GM21786 (cell line): ENCODE results near the gene APBB2.

ENCODE experiments used
- ATAC-seq: cut with Tn5 transposase; IDR thresholded peaks from one replicate; pipeline ENCODE4 v1.9.1; 2021; ENCODE audit not compliant: unreplicated experiment

The APBB2 gene

DNA sequence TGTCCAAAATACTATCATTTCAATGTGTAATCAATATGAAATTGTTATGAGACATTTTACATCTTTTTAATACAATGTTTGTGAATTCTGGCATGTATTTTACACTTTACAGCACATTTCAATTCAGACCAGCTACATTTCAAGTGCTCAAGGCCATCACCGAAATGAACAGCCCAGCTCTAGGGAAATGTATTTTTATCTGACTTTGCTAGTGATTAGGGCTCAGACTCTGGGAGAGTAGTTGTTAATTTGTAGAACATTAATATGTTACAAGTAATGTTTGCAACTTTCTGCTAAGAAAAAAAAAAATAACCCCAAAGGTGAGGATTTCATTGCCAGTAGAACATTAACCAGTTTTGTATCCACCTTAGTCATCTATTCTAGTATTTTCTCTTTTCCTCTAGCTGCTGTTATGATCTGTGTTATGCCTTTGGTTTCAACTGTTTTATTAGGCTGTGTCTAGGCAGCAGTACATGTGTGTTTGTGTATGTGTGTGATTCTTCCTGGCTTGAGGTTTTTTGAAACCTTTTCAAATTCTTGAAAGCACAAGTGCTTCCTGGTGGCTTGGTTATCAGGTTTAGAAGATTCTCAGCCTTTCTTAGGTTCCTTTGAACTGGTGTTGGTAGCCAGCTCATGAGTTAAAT is 338.7 kb downstream of the APBB2 start:
- no peak for ATAC-seq

DNA sequence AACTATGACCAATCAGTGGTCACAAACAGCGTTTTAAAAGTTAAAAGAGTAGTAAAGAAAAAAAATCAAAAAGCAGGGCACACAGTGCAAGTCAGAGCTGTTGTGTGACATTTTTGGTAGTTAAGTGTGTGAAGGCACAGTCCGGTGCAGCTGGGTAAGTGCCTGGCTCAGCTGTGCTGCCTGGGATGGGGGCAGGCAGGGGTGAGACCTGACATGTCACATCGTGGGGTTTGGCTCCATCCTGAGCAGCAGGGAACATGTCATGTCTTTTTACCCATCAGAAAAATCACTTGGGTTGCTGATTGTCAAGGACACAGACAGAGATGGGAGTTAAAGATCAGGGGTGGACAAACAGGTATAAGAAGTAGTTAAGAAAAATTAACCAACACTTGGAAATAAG is 339.4 kb downstream of the APBB2 start:
- no peak for ATAC-seq

DNA sequence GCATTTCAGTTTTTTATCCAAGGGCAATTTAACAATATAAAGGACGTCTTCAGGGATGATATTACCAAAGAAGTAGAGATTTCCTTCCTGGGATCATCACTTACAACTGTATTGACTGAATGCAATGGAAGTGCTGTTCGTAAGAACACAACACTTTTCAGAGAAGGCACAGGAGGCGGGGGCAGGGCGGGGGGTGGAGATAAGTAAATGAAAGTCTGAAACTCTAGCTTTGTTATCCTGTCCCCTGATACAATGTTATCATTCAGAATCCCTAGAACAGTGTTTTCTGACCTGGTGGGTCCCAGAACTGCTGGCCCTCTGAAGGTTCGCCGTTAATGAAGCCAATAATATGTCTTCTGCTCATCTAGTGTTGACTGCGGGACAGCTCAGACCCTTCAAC is 340.0 kb downstream of the APBB2 start:
- ATAC-seq = no peak

DNA sequence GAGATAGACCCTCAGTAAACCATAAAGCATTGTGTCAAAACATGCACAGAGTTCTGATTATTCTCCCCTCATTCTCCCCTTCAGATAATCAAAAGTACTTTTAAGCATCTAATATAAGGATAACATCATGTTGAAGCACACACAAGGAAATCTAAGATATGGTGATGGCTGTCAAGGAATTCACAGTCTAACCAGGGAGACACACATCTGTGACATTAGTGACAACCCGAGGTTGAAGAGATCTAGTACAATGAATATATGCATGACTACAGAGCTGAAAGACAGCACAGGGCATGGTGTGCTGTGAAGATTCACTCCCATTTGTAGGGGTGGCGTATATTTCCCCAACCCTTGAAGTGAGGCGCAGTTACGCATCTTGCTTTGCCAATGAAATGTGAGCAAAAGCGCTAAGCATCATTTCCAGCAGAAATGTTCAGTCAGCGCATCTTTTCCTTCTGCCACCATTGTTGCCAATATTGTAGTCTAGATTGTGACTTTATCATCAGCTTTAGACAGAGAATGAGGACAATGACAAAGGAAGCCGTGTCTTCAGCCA is 342.6 kb downstream of the APBB2 start:
- ATAC-seq = no peak

DNA sequence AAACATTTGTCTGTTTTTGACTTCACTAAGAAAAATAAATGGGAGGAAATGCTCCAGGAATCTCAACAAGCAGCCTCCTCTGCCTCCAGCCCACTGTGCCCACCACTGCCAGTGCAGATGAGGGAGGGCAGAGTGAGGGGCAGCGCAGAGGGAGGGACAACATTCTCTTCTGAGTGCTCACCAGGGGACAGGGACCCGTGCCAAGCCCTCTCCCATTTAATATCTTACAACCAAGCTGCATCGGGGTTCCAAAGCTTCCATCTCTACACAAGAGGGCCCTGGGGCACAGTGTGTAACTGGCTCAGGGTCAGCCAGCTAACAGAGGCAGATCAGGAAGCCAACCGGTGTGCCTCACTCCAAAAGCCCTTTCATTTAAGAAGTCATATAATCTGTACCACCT is 344.2 kb downstream of the APBB2 start:
- ATAC-seq = no peak

DNA sequence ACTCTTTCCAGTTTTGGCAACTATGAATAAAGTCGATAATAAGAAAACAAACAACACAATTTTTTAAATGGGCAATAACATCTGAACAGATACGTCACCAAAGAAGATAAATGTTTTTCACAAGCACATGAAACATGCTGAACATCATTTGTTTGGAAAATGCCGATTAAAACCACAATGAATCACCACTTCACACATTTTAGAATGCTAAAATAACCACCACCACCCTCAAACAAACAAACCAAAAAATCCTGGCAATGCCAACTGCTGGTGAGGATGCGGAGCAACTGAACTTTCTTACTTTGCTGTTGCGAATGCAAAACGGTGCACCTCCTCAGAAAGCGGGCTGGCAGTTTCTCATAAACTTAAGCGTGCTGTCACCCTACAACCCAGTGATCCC is 348.6 kb downstream of the APBB2 start:
- no peak for ATAC-seq

DNA sequence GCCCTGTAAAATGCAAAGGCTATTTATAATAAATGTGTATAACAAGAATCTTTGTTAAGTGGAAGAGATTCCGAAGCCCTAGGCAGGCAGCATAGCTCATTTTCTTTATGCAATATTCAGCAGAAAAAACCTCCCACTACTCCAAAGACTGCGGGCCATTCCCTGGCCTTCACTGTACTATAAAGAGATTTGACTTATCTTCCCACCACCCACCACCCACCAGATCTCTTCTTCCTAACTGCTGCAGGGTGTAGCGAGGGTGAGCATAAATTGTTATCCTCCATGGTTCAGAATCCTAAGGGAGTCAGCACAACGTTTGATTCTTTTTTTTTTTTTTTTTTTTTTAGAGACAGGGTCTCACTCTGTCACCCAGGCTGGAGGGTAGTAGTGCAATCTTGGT is 349.8 kb downstream of the APBB2 start:
- ATAC-seq = no peak

DNA sequence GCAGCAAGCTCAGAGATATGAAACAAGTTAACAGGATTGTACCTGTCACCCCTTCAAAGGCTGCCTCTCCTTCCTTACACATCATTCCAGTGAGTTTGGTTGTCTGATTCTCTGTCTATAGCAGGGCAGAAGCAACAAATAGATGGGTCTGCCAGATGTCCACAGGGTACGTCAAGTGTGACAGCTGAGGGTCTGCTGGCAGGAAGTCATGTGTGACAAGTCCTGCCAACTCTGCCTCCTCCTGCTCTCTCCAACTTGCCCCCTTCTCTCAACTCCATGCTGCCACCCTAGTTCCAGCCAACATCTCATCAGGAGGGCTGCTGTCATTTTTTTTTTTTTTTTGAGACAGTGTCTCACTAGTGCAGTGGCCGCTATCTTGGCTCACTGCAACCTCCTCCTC is 355.4 kb downstream of the APBB2 start:
- ATAC-seq = no peak

DNA sequence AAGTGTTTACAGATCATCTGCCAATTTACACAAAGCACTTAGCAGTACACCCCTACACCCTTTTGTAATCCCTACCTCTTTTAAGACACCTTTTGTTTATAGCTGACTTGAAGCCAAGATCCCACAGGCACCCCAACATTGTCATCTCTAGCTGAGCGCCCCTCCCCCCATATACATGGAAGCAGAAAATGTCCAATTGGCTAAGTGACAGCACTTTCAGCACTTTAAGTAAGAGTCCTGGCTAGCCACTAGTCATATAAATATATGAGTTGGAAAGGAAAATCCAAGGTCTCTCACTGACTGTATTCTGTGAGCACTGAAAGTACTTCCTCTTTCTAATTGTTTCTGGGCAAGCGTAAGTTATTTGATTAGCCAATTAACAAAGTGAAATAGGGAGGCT is 356.4 kb downstream of the APBB2 start:
- no peak for ATAC-seq

DNA sequence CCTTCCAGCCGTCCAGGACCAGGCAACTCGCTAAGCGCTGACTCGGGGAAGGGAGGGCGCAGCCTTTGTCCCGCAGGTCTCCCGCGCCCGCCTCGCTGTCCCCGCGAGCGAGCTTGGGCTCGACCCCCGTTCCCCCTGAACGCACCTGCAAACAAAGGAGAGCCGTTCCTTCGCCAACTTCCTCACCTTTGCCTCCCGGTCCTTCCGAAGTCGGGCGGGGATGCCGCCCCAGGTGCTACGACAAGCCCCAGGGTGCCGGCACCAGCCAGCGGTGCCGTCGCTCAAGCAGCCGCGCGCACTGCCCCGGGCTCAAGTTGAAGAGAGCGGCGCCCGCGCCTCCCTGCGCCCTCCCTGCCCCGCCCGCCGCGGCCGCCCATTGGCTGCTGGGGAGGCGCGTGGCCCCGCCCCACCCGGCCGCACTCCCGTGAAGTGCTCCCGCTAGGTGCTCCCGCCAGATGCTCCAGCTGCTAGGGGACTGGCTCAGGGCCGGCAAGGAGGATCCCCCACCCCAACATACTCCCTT is 357.4 kb downstream of the APBB2 start:
- ATAC-seq = peak; percentile 88

DNA sequence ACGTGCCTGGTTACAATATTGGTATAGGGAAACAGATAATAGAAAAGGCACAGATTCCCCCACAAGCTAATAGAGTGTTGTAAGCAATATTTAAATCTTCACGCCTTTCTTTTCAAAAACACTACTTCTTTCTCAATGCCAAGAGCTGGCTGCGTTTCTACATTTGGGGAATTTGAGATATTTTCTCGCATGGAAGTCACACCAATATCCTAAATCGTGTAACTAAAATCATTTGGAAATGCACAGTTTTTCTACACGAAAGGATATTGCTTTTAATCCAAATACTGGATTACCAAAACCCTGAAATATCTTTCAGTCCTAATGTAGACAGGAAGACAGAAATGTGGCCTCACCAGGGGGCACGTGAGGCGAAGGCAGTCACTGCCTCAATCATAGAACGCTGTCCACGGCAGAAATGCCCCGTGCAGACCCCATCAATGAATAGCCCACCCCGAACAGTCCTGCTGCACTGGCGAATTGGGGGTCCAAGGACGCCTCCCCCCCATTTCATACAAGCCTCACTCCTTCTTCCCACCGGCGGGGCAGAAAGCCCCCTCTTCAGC is 358.0 kb downstream of the APBB2 start:
- no peak for ATAC-seq

DNA sequence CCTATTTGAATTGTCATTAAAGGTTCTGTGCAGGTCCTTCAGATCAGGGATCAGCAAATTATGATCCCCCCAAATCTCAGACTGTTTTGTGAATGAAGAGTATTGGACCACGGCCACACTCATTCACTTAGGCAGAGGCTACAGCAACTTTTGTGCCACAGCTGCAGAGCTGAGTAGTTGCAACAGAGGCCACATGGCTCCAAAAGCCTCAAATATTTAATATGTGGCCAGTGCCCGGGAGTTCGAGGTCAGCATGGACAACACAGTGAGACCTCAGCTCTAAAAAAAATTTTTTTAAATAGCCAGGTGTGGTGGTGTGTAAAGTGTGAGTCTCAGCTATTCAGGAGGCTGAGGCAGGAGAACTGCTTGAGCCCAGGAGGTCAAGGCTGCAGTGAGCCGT is 363.8 kb downstream of the APBB2 start:
- ATAC-seq = no peak

DNA sequence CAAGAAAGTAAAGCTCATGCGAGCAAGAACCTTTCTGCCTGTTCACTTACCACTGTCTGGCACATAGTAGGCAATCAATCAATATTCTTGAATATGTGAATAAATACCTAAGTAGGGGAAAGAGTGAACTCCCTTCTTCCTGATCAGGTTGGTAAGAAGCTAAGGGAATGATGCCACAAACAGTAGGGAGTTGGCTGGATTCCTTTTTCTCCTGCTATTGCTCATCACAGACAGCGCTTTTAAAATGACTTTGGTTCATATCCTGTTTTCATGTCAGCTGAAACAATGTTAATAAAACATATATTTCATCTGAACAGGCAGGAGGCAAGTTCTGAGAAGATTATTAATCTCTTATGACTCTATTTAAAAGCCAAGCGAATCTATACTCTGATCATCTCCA is 365.4 kb downstream of the APBB2 start:
- no peak for ATAC-seq

DNA sequence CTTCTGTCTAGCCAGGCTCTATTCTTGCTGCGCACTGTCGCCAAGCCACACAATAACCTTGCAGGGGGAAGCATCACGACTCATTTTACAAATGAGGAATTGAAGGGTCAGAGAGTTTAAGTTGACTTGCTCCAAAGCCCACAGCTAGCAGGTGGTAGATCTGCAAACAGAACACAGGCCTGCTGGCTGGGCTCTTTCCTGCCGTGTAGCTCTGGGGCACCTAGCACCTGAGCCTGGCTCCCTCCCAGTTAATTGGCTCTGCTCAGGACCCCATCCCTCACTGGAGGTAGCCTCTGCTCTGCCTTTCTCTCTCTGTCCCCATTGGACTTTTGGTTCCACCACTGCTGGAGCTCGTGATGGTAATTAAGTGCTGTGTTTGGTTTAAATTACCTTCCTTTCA is 366.1 kb downstream of the APBB2 start:
- ATAC-seq = no peak

DNA sequence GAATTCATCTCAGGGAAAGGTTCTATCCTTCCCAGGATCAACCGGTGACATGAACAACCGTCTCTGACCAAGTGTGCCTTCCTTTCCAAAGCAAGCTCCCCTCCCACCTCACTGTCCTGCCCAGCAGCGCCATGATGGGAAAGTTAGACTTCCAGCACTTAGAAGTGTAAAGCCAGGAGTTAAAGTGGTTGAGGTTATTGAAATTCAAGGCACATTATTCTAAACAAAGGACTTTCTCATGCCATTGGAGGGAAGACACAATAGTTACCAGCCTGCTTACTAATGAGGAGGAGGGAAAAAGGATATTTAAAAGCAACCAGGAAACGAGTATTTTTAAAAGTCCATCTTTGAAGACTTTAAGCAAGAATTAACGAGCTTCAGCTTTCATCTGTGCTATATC is 367.8 kb downstream of the APBB2 start:
- ATAC-seq = no peak

DNA sequence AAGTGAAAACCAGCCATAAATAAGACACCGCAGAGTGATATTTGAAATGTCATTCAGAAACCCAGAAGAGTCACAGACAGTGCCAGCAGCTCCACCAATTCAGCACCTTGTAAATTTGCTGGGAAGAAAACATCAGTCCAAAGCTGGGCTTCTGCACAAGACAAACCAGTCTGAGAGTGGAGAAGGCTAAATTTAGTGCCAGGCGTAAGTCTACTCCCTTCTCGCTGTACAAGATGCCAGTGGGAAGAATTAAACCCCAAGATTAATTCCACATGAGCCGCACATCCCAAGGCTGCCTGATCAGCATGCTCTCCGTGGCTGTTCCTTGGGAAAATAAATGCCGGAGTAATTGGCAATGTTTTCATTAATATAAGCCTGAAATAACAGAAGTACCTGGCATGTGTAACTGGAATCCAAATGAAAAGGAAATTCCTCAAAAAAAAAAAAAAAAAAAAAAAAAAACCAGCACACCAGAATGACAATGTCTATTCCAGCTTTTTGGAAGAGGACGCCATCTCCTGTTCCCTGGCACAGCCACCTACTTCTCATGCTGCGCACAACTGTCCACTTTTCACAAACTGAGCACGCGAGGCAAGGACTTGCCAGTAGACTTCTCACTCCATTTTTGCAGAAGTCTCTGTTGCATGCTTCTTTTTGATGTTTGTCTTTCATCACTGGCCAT is 369.0 kb downstream of the APBB2 start:
- ATAC-seq = no peak

DNA sequence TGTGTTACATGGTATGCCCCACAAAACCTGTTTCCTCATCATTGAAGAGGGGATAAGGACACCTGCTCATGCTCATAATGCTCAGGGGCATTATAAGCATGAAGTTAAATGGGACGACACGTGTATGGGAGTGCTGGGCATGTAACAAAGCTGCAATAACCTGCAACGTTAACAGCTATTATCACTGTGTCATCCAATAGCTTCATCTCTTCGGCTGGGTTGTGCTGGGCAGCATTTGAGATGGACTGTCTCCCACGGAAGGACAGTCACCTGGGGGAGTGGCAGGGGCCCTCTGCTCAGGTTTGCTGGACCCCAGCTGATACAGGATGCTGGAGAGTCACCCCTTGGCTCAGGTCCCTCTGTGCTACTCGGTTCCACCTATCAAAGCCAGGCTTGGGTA is 370.1 kb downstream of the APBB2 start:
- no peak for ATAC-seq

DNA sequence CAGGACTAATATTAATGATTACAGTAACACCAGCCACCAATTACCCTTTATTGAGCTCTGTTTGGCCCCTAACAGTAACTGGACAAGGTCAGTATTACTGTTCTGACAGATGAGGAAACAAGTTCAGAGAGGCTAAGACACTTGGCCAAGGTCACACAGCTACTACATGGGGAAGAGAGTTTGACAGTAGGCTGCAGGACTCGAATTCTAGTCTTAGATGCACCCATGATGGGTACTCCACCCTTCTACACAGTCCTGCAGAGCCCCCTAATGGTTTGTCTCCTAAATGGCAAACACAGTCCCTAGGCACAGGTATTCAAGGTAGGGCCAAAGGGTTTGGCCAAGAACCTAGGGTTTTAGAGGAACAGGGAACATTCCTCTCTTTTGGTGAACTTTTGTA is 370.6 kb downstream of the APBB2 start:
- no peak for ATAC-seq

DNA sequence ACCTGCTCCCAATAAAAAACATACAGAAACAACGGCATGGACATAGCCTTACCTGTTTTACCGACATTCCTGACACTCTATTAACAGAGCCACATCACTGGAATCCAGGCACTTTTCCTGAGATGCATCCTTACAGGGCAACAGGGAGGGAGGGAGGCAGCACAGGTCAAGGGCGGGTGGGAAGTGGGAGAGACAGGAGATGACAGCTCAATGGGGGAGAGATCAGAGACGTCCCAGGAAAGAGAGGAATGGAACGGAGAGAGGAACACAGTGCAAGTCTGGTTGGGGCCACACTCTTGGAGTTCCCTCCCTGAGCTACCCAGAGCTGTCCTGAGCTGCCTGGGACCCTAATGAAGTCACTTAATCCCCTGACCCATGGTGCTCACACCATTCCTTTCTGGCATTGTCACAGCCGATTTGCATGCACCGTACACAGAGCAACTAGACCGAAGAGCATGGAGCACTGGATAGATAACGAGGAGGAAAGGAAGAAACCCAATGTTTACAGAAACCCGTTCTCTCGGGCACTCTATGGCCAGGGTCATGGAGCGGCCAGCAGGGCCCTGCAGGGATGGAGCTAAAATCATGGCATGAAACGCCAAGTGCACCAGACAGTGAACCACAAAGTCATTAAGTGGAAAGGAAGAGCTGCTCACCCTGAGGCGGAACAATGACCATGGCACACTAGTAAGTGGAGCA is 371.5 kb downstream of the APBB2 start:
- ATAC-seq = no peak

DNA sequence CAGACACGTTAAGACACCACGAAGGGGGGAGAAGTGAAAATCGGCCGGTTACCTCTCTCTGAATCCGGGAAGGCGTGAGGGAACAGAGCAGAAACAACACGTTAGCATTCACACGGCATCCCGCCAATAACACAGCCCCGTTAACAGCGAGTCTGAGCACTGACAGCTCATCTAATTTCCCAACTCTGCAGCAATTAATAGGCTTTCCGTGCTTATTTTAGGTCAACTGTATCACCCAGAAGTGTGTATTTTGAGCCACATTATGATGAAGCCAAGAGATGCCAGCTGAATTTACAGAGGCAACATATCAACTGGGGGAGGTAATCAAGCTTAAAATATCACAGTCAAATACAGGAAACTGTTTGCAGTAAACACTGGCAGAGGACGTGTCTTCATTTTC is 372.0 kb downstream of the APBB2 start:
- no peak for ATAC-seq

DNA sequence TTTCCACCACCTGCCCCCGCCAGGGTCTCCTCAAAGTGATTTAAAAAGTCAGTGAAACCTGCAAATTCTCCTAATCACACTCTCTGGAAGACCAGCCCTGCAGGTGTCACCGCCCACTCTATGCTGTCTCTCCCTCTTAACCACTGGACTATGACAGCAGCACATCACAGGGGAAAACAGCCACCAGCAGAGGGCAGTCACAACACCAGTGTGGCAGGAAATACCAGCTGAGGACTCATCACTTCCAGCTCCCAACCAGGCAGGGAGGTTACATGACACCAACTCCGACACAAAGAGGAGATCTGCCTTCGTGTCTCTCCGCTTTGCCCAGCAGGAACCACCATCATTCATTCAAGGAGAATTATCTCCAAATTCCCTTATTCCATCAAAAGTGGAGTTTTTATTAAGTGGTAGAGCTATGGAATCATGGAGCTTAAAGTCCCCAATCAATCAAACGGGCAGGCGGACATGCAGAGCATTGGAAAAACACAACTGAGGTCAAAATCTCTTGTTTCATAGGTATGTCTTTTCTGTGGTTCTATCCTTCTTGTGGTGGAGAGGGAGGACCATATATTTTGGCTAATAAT is 373.3 kb downstream of the APBB2 start:
- ATAC-seq = peak; percentile 66
